AG08396 (cell line): ENCODE data around the gene ELOVL6.
"Not testable (repeated sequence)": the region's sequence is repeated elsewhere in the genome, so short reads cannot be mapped to it uniquely, and the experiment has no call there.

Source experiments
- DNase-seq: peaks from one replicate; pipeline ENCODE4 v3.0.0; 2012; ENCODE audit warnings: low spot score, mixed read lengths

Gene ELOVL6

DNA sequence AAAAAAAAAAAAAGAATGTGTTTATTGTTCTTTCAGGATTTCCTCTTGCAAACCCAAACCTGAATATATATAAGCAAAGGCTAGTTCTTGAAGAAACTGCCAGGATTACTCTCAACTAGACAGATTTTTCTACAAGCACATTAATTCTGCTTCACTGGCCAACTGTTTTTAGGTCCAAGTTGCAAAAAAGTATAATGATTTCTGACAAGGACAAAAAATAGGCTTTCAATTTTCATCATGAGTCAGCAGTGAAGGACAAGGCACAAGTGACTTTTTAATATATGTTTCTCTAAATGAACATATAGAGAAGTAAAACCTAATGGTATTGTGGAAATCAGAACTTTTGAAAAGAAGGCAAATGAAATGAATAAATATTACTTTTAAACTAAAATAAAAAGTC lies 73.7 kb downstream of the ELOVL6 start:
- DNase-seq, result no peak

DNA sequence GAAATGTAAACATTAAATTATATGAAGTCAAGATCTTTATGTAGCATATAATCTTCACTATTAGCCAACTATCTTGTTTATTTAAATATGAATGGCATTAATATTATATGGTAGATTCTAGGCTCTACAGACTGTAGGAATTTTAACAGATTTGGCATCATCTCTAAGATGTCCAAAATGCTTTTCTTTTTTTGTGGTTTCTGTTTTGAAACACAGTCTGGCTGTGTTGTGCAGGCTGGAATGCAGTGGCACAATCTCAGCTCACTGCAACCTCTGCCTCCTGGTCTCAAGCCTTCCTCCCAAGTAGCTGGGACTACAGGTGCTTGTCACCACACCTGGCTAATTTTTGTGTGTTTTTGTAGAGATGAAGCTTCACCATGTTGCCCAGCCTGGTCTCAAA lies 76.2 kb downstream of the ELOVL6 start:
- DNase-seq, result no peak

DNA sequence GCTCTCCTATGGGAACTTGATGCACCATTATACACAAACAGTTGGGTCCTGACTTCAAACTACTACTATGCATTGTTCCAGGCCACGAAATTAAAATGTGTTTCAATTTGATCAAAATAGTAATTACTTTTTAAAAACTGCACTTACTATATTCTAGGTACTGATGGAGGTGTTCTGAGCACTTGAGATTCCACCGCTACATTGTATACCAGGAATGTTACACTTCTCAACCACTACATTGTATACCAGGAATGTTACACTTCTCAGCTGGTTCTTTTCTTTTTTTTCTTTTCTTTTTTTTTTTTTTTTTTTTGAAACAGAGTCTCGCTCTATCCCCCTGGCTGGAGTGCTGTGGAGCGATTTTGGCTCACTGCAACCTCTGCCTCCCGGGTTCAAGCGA lies 77.9 kb downstream of the ELOVL6 start:
- DNase-seq, result no peak

DNA sequence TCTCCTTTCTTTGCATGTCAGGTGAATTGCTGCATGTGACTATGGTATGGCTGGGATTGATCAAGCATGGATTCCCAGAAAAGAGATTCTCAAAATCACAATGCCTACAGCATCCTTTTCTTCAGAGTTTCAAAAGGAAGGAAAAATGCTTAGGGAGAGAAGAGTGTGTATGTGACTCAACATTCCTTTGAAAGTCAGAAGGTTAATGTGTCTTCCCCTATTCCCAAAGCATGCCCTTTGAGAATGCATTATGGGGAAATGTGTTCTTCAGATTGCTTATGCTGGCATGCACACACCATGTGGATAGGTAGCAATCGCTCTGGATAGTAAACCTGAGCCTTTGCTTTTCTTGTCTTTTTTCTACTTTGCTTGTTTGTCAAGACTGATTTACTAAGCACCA lies 78.5 kb downstream of the ELOVL6 start:
- peak; percentile 26 for DNase-seq

DNA sequence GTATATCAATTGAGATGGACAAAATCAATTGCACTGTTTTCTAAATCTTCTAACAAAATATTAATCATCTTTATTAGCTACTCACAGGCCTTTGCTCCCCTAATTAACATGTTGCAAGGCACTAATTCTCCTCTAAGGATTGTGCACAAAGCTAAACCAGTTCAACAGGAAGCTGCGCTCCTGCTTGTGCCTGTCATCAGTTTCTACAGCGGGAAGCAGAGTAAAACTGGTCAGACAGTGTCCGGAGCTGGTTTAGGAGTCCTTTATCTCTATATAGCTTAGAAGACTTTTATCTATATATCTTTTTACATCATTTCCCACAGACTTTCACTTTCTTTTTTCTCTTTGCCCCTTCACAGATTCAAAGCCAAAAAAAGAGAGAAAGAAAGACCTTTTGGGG lies 79.1 kb downstream of the ELOVL6 start:
- DNase-seq, result no peak

DNA sequence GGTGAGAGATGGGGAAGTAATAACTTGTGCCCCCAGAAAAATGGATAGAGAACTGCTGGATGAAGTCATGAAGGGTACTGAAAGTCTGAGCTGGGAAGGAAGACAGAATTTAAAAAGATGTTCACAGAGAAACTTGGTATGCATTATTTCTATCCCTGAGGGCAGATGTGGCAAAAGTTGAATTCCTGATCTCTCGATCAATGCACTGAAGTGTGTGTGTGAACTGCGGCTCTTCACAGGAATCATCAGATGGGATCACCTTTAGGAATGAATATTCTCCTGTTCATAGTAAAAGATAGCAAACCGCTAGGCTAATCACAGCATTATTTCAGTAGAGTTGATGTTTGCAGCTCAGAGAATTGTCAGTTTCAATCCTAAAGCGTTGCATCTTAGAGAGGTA lies 86.4 kb downstream of the ELOVL6 start:
- DNase-seq, result no peak

DNA sequence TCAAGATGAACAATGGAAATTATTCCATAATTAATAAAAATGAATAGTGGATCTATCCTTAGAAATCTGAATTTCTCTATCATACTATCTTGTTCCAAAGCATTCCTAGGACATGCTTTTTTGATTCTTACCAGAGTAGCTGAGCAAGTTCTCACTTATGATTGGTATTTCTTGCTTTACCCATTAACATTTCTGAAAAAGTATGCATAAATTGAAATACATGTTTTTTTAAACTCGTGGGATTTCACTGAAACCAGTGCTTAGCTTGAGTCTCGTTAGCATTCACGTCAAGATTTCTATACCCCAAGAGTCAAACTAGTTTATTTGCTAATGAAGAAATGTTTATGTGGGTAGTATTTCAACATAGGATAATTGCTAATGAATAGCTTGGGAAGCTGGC lies 89.0 kb downstream of the ELOVL6 start:
- DNase-seq, result no peak

DNA sequence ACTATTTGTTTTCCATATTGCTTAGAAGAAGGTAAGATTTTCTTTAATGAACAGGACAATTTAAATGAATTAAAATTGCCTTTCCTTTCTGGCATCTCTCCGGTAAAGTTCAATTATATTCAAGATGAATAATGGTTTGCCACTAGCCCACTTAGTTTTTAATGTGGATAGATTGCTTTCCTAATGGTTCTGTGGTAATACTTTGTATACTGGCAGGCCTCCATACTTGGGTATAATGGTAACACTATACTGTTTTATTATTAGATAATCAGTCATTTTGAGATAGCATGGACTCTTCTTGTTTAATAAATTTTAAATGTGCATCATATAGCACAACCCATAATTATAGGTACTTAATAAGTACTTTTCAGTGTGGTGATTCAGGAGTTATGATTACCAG lies 89.5 kb downstream of the ELOVL6 start:
- DNase-seq, result no peak

DNA sequence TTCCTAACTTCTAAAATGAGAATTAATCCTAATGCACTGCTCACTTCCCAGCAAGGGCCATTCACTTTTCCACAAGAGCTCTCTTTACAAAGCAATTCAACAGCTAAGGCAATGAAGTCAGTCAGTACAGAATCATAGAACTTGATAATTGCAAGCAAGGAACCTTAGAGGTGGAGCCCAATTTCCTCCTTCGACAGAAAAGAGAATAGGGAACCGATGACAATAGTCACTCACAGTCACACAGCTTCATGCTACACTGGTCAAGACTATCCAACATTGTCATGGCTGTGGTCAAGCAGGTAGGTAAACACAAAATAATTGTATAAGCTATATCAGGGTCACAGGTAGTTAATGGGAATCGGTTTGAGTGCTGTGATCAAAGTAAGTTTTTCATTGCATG lies 90.0 kb downstream of the ELOVL6 start:
- no peak for DNase-seq

DNA sequence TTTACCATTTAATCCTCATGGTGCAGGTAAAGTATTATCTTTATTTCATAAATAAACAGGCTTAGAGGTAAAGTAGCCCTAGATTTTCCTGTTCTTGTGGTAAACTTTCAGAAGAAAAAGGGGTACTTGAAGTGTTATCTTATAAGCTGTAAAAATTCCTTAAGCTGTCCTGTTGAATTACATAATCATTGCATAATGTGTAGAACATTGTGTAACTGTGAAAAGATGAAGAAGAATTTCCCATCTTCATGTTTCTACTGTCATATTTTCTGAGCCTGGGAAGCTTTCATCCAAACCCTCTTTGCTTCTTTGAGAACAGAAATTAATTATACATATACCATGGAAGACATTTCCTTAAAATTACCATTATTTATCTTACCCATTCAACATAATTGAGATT lies 90.5 kb downstream of the ELOVL6 start:
- DNase-seq, result no peak

DNA sequence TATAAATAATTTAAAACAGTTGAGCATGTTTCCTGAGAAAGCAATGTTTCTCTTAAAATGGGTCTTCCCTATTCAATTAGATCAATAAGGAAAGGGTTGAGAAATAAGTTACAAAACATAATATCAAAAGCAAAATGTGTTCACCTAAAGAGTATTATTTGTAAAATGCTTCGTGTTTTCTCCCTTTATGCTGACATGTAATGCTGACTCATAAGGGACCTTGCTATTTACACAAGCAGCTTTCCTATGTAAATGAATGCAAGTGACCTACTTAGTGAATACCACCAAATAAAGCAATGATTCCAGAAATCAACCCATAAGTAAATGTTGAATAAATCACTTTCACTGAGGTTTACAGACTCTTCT lies 91.5 kb downstream of the ELOVL6 start:
- peak; percentile 13 for DNase-seq

DNA sequence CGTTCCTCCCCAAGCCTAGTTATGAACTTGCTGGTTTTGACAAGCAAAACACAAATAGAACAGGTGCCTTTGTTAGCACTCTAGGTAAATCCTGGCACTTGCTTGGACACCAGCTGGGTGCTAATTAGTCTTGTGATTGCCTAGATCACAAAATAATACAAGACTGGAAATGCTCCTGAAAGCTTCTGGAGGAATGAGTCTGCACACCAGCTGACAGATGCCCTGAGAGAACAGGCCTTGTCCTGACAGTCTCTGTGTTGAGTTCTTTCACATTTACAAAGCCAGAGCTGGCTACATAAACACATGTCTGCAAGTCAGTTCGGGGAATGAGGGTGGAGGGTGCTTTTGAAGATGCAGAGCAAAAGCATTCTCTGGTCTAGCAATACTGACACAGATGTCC lies 93.8 kb downstream of the ELOVL6 start:
- no peak for DNase-seq

DNA sequence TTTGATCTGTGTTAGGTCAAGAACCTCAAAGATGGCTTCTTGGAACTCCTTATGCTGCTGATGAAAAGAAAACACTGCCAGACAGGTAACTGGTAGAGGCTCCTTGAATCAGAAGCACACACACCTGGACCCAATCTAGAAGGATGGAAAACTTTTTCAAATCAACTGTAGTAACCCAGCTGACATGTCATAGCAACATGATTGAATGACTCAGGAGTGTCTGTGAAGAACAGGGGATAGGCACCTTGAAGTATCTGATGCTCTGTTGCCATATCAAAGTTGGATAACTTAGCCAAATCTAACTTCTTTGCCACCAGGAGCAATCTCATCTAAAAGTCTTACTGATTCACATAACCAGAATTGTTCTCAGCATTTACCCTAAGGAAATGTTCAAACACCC lies 98.8 kb downstream of the ELOVL6 start:
- no peak for DNase-seq

DNA sequence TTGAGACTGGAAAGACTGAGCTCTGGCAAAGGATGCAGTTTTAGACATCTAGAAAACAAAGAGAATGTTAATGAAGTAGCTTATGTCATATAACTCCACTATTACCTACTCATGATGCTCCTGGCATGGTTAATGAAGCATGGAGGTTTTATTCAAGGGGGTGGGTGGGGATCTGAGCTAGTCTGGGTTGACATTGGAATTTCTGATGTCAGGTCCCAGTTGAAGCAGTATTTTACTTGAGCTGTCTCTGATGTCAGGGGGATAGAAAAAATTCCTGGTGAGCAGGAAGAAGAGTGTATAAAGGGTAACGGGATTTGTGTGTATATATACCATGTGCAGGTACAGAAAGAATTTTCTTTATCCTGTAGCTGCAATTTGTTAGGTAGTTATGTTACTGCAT lies 102.0 kb downstream of the ELOVL6 start:
- DNase-seq, result no peak

DNA sequence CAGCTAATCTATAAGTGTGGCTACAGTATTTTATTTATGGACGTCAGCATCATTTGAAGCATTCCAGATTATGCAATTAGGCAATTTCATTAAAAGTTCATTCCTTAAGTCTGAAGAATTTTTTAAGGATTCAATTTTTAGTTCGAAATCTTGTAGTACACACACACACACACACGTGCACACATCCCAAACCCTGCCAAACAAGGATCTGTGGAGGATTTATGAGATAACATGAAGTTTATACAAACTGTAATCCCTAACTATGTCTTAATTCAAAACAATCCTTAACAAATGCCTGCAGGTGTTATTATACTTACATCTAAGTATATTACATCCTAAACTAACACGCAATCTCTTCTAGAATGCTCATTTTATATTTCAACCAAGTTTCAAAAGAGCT lies 105.8 kb downstream of the ELOVL6 start:
- DNase-seq, result no peak

DNA sequence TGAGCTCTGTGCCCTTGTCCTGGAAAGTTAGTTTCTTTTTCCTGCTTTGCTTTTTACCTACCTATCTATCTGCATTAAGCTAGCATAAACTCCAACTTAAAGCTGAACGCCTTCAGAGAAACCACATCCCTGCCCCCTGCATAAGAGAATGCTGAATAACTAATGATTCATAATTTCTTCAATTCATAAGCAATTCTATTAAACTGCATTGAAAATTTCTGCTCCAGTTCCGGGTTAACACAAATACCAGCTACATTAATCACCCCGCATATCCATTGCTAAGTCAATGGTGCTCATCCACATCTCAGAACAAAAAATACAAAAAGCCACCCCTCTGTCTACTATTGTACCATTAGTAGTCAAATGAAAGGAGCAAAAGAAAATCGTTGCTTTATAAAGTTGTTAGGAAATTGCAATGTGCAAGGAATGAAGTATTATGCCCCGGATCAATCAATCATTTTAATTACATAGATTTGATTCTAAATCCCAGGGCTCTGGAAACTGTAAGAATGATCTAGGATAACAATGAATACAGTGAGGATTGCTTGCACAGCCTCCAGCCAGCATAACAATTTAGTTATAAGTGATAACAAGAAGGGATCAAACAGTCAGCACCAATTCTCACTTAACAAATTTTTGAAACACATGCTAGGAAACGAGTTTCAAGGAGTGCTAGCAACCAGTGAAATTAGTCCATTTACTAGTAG lies 106.8 kb downstream of the ELOVL6 start:
- peak; percentile 29 for DNase-seq

DNA sequence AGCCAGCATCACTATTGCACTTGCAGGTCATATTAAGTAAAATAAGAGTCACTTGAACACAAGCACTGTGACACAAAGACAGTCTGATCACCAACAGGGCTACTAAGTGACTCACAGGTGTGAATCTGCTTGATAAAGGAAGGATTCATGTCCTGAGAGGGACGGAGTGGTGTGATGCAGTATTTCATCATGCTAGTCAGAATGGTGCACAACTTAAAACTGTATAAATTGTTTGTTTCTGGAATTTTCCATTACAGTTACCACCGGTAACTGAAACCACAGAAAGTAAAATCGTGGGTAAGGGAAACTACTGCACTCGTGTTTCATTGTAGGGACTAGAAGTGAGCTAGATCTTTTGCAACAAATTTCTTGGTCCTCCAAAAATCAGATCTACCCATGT lies 109.7 kb downstream of the ELOVL6 start:
- no peak for DNase-seq

DNA sequence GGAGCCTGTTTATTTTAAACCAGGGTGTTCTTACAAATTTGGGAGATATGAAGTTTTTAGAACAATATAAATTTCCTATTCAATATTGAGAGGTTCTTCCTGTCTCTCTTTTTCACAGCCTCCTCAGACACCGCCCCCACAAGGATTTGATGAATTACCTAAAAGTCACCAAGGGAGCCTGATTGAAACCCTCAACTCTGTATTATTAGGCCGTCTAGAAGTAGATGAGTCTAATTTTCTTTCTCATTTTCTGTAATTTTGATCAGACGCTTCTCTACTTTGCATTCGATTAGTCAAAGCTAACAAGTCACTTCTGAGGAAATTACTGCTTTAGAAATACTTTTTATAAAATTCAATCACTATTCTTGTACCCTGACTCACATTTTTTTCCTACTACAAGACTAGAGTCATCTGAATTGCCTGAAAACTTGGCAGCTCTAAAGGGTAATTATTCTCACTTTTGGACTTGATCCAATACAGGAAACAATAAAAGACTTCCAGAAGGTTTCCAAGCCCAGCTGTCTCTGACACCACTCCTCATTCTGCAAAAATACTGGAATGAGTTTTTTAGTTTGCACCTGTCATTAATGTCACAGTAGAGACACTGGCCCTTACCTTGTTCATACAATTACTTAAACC lies 111.2 kb downstream of the ELOVL6 start:
- peak; percentile 12 for DNase-seq

DNA sequence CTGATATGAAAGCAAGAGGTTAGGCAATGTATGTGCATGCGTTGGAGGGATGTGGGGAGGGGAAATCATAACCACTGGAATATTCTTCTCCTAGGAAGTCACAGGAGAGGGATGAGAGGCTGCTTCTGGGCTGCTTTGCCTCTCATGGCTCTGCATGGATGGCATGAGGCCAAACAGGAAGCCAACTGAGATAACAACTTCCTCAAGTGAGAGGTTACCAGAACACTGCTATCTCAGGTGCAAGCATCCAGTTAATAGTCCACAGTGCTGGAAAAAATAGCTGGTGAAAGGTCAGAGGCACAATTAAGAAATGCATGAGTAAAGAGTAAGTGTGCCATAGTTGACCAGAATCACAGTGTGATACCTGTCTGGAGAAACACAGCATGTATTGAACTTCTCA lies 113.3 kb downstream of the ELOVL6 start:
- DNase-seq, result no peak

DNA sequence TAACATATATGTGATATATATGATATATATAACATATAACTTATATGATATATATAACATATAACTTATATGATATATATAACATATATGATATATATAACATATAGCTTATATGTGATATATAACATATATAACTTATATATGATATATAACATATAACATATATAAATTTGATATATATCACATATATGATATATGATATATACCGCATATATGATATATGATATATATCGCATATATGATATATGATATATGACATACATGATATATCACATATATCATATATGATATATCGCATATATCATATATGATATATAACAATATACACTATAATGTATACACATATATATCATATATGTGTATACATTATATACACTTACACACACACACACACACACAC lies 114.3 kb downstream of the ELOVL6 start:
- no peak for DNase-seq

DNA sequence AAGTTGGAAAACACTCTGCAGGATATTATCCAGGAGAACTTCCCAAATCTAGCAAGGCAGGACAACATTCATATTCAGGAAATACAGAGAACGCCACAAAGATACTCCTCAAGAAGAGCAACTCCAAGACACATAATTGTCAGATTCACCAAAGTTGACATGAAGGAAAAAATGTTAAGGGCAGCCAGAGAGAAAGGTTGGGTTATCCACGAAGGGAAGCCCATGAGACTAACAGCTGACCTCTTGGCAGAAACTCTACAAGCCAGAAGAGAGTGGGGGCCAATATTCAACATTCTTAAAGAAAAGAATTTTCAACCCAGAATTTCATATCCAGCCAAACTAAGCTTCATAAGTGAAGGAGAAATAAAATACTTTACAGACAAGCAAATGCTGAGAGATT lies 120.3 kb downstream of the ELOVL6 start:
- DNase-seq, result not testable (repeated sequence)

DNA sequence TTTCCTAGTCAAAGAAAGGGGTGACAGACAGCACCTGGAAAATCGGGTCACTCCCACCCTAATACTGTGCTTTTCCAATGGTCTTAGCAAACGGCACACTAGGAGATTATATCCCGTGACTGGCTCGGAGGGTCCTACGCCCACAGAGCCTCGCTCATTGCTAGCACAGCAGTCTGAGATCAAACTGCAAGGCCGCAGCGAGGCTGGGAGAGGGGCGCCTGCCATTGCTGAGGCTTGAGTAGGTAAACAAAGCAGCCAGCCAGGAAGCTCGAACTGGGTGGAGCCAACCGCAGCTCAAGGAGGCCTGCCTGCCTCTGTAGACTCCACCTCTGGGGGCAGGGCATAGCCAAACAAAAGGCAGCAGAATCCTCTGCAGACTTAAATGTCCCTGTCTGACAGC lies 121.6 kb downstream of the ELOVL6 start:
- DNase-seq, result not testable (repeated sequence)

DNA sequence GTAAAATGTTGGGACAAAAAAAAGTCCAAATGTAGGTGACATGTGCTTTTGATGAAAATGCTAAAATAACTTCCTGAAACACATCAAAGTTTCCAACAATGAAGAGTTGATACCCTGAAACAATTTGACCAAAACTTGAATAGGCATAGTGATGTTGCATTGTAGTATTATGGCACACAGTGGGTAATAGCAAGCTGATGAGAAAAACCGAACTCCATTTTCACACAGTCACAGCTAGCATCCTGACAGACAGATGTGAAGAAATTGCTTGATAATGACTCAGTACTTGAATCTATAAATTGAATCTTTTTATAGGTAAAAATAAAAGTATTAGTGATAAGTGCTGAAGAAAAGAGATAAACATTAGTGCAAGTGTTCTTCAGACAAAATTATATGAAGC lies 122.5 kb downstream of the ELOVL6 start:
- DNase-seq, result no peak

DNA sequence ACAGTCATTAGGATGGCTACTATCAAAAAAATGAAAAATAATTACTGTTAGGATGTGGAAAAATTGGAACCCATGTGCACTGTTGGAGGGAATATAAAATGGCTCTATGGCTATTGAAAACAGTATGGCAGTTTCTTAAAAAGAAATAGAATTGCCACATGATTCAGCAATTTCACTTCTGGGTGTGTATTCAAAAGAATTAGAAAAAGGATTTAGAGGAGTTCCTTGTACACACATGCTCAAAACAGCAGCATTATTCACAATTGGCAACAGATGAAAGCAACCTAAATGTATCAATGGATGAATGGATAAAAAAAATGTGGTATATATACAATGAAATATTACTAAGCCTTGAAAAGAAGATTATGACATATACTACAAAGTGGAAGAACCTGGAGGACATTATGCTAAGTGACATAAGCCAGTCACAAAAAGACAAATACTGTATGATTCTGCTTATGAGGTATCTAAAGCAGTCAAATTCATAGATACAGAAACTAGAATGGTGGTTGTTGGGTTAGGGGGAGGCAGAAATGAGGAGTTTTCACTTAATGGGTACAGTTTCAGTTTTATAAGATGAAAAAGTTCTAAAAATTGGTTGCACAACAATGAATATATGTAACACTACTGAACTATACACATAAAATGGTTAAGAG lies 123.2 kb downstream of the ELOVL6 start:
- DNase-seq, result no peak
